WERI-Rb-1 (cell line): ENCODE results near the gene ZNRF4.
A peak's percentile ranks its signal among the peaks of the same experiment; 100 is the strongest.

Experiments used
- DNase-seq: peaks from one replicate; pipeline ENCODE4 v3.0.0-alpha.2; 2020
- H3K27ac ChIP-seq: fragments of 250-450 bp; sonication (Bioruptor Pico); 2 replicates; pipeline ENCODE4 v1.5.1; 2020; ENCODE audit warnings: mild to moderate bottlenecking, moderate library complexity
- H3K27me3 ChIP-seq: fragments of 250-450 bp; sonication (Bioruptor Pico); 2 replicates; pipeline ENCODE4 v1.5.1; 2021; ENCODE audit warnings: mild to moderate bottlenecking, low read depth, moderate library complexity; ENCODE audit not compliant: insufficient read depth, severe bottlenecking
- H3K36me3 ChIP-seq: fragments of 250-450 bp; sonication (Bioruptor Pico); 2 replicates; pipeline ENCODE4 v1.5.1; 2020; ENCODE audit warnings: mild to moderate bottlenecking, moderate library complexity
- H3K4me3 ChIP-seq: 2 replicates; pipeline ENCODE4 v1.5.1; 2011; ENCODE audit warnings: low read depth, mild to moderate bottlenecking, control low read depth, low read length
- H3K9me3 ChIP-seq: fragments of 250-450 bp; sonication (Bioruptor Pico); 2 replicates; pipeline ENCODE4 v1.5.1; 2021; ENCODE audit warnings: mild to moderate bottlenecking, moderate library complexity; ENCODE audit not compliant: severe bottlenecking
- TF ChIP-seq, protein P1 (sequence below): IDR thresholded peaks from 2 replicates; pipeline ENCODE4 v1.5.1; 2011; ENCODE audit warnings: low read depth, mild to moderate bottlenecking, control low read depth, inconsistent platforms, low read length

ZNRF4 gene

DNA sequence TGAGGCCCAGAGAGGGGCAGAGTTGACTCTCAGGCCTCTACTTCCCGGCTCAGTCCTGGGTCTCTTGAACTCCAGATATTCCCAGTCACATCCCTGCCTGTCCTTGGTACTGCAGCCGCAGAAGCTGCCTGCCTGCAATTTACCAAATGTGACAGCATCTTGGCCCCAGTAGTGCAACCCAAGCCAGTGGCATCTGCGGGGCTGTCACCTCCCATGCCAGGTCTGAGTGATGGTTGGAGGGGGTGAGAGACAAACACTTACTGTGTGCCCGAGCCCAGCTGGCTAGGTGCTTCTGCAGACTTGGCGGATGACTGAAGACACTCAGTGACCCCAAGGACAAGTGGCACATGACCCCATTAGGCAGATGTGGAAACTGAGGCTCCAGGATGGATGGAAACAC is 18.4 kb downstream of the ZNRF4 start:
- H3K27me3 ChIP-seq = no peaks in the 10 kb centered on the region
- H3K36me3 ChIP-seq = no peaks in the 10 kb centered on the region
- H3K9me3 ChIP-seq = no peaks in the 10 kb centered on the region
- no peak overlapping the region for H3K4me3 ChIP-seq
- no peak overlapping the region for H3K27ac ChIP-seq
- TF ChIP-seq, protein P1, sequence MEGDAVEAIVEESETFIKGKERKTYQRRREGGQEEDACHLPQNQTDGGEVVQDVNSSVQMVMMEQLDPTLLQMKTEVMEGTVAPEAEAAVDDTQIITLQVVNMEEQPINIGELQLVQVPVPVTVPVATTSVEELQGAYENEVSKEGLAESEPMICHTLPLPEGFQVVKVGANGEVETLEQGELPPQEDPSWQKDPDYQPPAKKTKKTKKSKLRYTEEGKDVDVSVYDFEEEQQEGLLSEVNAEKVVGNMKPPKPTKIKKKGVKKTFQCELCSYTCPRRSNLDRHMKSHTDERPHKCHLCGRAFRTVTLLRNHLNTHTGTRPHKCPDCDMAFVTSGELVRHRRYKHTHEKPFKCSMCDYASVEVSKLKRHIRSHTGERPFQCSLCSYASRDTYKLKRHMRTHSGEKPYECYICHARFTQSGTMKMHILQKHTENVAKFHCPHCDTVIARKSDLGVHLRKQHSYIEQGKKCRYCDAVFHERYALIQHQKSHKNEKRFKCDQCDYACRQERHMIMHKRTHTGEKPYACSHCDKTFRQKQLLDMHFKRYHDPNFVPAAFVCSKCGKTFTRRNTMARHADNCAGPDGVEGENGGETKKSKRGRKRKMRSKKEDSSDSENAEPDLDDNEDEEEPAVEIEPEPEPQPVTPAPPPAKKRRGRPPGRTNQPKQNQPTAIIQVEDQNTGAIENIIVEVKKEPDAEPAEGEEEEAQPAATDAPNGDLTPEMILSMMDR = no peak
- DNase-seq = no peak

- DNase-seq = no peak
- TF ChIP-seq, protein P1 = no peak
- H3K27ac ChIP-seq = no peak overlapping the region
Observed at GRCh38 chr19:5477451-5478215, 22.4 kb downstream of the ZNRF4 start.

GRCh38 chr19:5478241-5478924 is 23.2 kb downstream of the ZNRF4 start:
- peaks cover 14% of the 10 kb centered on the region for H3K9me3 ChIP-seq
- no peaks in the 10 kb centered on the region for H3K36me3 ChIP-seq
- no peak overlapping the region for H3K27ac ChIP-seq
- TF ChIP-seq, protein P1 = no peak
- no peaks in the 10 kb centered on the region for H3K27me3 ChIP-seq
- no peak for DNase-seq
- no peak overlapping the region for H3K4me3 ChIP-seq

More at GRCh38 chr19:5477451-5478215, 22.4 kb downstream of the ZNRF4 start:
- H3K27me3 ChIP-seq = no peaks in the 10 kb centered on the region
- H3K4me3 ChIP-seq = no peak overlapping the region
- peaks cover 12% of the 10 kb centered on the region for H3K9me3 ChIP-seq
- H3K36me3 ChIP-seq = no peaks in the 10 kb centered on the region

DNA sequence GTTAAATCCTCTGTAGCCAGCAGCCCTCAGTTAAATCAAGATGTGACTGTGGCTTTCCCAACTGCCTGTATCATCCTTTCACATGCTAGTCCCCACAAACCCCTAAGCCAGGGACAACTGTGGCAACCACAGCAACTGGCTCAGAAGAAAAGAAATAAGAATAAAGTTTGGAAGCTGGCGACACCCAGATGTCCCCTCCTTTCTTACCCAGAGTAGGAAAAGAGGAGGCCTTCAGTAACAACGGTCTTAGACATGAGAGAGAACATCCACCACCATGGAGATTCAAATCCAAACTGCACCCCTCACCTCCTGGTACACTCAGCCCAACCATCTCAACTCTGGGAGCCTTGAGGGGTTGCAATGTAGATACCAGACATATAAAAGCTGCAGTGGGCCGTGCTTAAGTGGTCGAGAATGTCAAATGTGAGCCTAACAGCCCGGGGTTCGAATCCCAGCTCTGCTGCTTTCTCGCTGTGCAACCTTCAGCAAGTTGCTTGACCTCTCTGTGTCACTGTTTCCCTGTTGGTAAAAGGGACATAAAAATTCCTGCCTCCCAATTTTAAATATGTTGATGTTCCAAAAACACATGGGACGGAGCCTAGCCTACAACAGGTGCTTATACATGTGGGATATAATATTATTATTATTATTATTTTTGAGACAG is 23.8 kb downstream of the ZNRF4 start:
- TF ChIP-seq, protein P1 = no peak
- Histone ChIP-seq H3K36me3 (no peaks in the 10 kb centered on the region), H3K27me3 (no peaks in the 10 kb centered on the region), H3K4me3 (no peak overlapping the region), H3K9me3 (peaks cover 14% of the 10 kb centered on the region), H3K27ac (no peak overlapping the region)
- no peak for DNase-seq

- TF ChIP-seq, protein P1 = no peak
- DNase-seq = peak; percentile 55
- peaks cover 14% of the 10 kb centered on the region for H3K9me3 ChIP-seq
- no peak overlapping the region for H3K4me3 ChIP-seq
- H3K27ac ChIP-seq = no peak overlapping the region
- no peaks in the 10 kb centered on the region for H3K27me3 ChIP-seq
- no peaks in the 10 kb centered on the region for H3K36me3 ChIP-seq
Observed at GRCh38 chr19:5479958-5480357, 24.7 kb downstream of the ZNRF4 start.
